ENCODE results near the gene AXIN1. TPM values are rescaled to one million over a fixed set of nuclear protein-coding genes. Genes with fewer than 3 reads are reported as not detected.

AXIN1 gene
- total RNA-seq, 4 donors from 2014 or later = 37.9 to 45.7 (median 40.6) TPM

DNA sequence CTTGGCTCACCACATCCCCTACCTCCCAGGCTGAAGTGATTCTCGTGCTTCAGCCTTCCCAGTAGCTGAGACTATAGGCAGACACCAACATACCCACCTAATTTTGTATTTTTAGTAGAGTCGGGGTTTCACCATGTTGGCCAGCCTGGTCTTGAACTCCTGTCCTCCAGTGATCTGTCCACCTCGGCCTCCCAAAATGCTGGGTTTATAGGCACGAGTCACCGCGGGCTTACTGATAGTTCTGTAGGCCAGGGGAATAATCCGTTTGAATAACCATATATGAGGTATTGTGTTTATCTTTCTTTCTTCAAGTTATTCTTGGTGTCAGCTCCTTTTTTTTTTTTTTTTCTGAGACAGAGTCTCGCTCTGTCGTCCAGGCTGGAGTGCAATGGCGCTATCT lies 110.2 kb downstream of the AXIN1 start:
- TF ChIP-seq POLR2A (IDR thresholded peaks at IDR 0.05) (no peak), CTCF (IDR thresholded peaks at IDR 0.05) (no peak)
- H3K4me3 ChIP-seq (ENCODE audit: low read depth, poor library complexity, severe bottlenecking) = no peak overlapping the region
- intact Hi-C loops (cut with DNase I; ENCODE audit: low total_unique reads) = no loop called here
- DNase-seq (ENCODE audit: low spot score in 2 of 2) = no peak
- WGBS, 2 donors = 92 to 93% methylated on average over 10 of the region's 10 CpGs

- H3K4me3 ChIP-seq (ENCODE audit: low read depth, poor library complexity, severe bottlenecking) = no peak overlapping the region
- DNase-seq (ENCODE audit: low spot score in 2 of 2) = no peak
- no peak for TF ChIP-seq POLR2A (IDR thresholded peaks at IDR 0.05)
- TF ChIP-seq CTCF (IDR thresholded peaks at IDR 0.05) = no peak
- WGBS, 2 donors = 84 to 87% methylated on average over 8 of the region's 8 CpGs
- intact Hi-C loops (cut with DNase I; ENCODE audit: low total_unique reads) = no loop called here
Measured at GRCh38 chr16:240559-240958, 112.0 kb downstream of the AXIN1 start.

DNA sequence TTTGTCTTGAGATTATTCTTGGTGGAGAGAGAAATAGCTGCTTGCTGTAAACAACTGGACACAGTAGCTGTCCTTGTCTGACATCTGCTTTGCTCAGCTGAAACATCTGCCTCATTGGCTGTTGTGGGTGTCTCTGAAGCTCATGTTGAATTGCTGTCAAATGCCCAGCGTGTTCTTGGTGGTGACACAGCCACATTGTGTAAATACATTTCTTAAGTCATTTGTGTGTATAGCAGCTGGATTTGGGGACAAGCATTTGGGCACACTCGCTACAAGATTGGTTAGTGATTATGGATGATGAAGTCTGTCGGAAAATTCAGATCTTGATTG lies 112.6 kb downstream of the AXIN1 start:
- TF ChIP-seq POLR2A (IDR thresholded peaks at IDR 0.05) (no peak), CTCF (IDR thresholded peaks at IDR 0.05) (no peak)
- 66 to 70% methylated on average over 3 of the region's 3 CpGs for WGBS, 2 donors
- H3K4me3 ChIP-seq (ENCODE audit: low read depth, poor library complexity, severe bottlenecking) = no peak overlapping the region
- DNase-seq (ENCODE audit: low spot score in 2 of 2) = no peak
- intact Hi-C loops (cut with DNase I; ENCODE audit: low total_unique reads) = no loop called here

Other genes starting within 250 kb of the AXIN1 start
- gene NPRL3, start 214.1 kb downstream of the AXIN1 start, total RNA-seq = 10 to 100 TPM; 20.3 to 33.9 (median 23.6) TPM
- not detected for gene HBZ, start 200.1 kb downstream of the AXIN1 start, total RNA-seq
- gene HBM, start 186.7 kb downstream of the AXIN1 start, total RNA-seq = not detected
- gene HBA2, start 179.8 kb downstream of the AXIN1 start, total RNA-seq = 100 to 1,000 TPM in 1 of 4 donors, 10 to 100 TPM in 2, 1 to 10 TPM in 1; 1.3 to 348 (median 64.4) TPM
- 100 to 1,000 TPM in 2 of 4 donors, 10 to 100 TPM in 1, 1 to 10 TPM in 1; 2.5 to 474 (median 180) TPM for gene HBA1, start 176.0 kb downstream of the AXIN1 start, total RNA-seq
- 1 to 10 TPM in 1 of 4 donors, not detected in 3; 1.7 TPM for gene HBQ1, start 172.3 kb downstream of the AXIN1 start, total RNA-seq
- 100 to 1,000 TPM in 1 of 4 donors, 10 to 100 TPM in 3; 38.4 to 111 (median 43.5) TPM for gene LUC7L, start 123.3 kb downstream of the AXIN1 start, total RNA-seq
- gene FAM234A, start 117.9 kb downstream of the AXIN1 start, total RNA-seq = 100 to 1,000 TPM in 3 of 4 donors, 10 to 100 TPM in 1; 61.4 to 123 (median 110) TPM
- 1 to 10 TPM in 2 of 4 donors, under 1 TPM in 2; 0.08 to 2.7 (median 1.6) TPM for gene RGS11, start 76.8 kb downstream of the AXIN1 start, total RNA-seq
- gene ARHGDIG, start 72.1 kb downstream of the AXIN1 start, total RNA-seq = not detected
- under 1 TPM in 3 of 4 donors, not detected in 1; 0.12 to 0.45 (median 0.23) TPM for gene PDIA2, start 69.6 kb downstream of the AXIN1 start, total RNA-seq
- 10 to 100 TPM; 55.1 to 70.8 (median 61.6) TPM for gene MRPL28, start 17.8 kb upstream of the AXIN1 start, total RNA-seq
- 10 to 100 TPM; 13.8 to 30.0 (median 19.4) TPM for gene PGAP6, start 29.3 kb upstream of the AXIN1 start, total RNA-seq
- gene NME4, start 44.5 kb upstream of the AXIN1 start, total RNA-seq = 10 to 100 TPM; 15.4 to 29.8 (median 19.5) TPM
- 10 to 100 TPM; 14.0 to 21.0 (median 18.8) TPM for gene DECR2, start 49.2 kb upstream of the AXIN1 start, total RNA-seq
- gene RAB11FIP3, start 72.9 kb upstream of the AXIN1 start, total RNA-seq = 10 to 100 TPM; 22.1 to 66.3 (median 27.7) TPM
- 10 to 100 TPM; 80.8 to 95.5 (median 84.6) TPM for gene CAPN15, start 175.0 kb upstream of the AXIN1 start, total RNA-seq
- gene PRR35, start 207.7 kb upstream of the AXIN1 start, total RNA-seq = not detected
- 1 to 10 TPM in 1 of 4 donors, under 1 TPM in 3; 0.49 to 1.0 (median 0.57) TPM for gene NHLRC4, start 214.3 kb upstream of the AXIN1 start, total RNA-seq
- gene PIGQ, start 217.2 kb upstream of the AXIN1 start, total RNA-seq = 10 to 100 TPM; 33.2 to 46.1 (median 43.5) TPM
- 100 to 1,000 TPM; 103 to 161 (median 122) TPM for gene RAB40C, start 237.3 kb upstream of the AXIN1 start, total RNA-seq